Stimulated activated CD4-positive, alpha-beta T cell treated with anti-CD3 and anti-CD28 coated beads, Interleukin-2, amount 100 ng/mL, for 4 hours (primary cell): Measurements from ENCODE around the gene ZYG11B.
"Not testable (repeated sequence)": the region's sequence is repeated elsewhere in the genome, so short reads cannot be mapped to it uniquely, and the experiment has no call there.

ENCODE experiments used
- DNase-seq: peaks from one replicate; pipeline ENCODE4 v3.0.0-alpha.2; 2020; ENCODE audit warnings: low read depth

The ZYG11B gene

GRCh38 chr1:52707927-52708655 lies 18.2 kb upstream of the ZYG11B start:
- no peak for DNase-seq

- DNase-seq = no peak
Observed at GRCh38 chr1:52709016-52709415, 17.2 kb upstream of the ZYG11B start.

- no peak for DNase-seq
Observed at GRCh38 chr1:52713590-52713989, 12.7 kb upstream of the ZYG11B start.

- not testable (repeated sequence) for DNase-seq
Observed at GRCh38 chr1:52715296-52715695, 11.0 kb upstream of the ZYG11B start.

GRCh38 chr1:52723260-52723659 lies 3.0 kb upstream of the ZYG11B start:
- no peak for DNase-seq

GRCh38 chr1:52725903-52726264 lies 369 bp upstream of the ZYG11B start:
- DNase-seq = no peak

- no peak for DNase-seq
Observed at GRCh38 chr1:52727114-52727586, 897 bp downstream of the ZYG11B start.

GRCh38 chr1:52727956-52728656 lies 1.9 kb downstream of the ZYG11B start:
- DNase-seq = no peak

- DNase-seq = no peak
Observed at GRCh38 chr1:52733368-52733767, 7.1 kb downstream of the ZYG11B start.

- not testable (repeated sequence) for DNase-seq
Observed at GRCh38 chr1:52735371-52735770, 9.1 kb downstream of the ZYG11B start.

GRCh38 chr1:52738148-52738547 lies 11.9 kb downstream of the ZYG11B start:
- DNase-seq = no peak

GRCh38 chr1:52738893-52739292 lies 12.6 kb downstream of the ZYG11B start:
- no peak for DNase-seq

GRCh38 chr1:52739699-52740467 lies 13.6 kb downstream of the ZYG11B start:
- DNase-seq = no peak

- DNase-seq = no peak
Observed at GRCh38 chr1:52741259-52741658, 15.0 kb downstream of the ZYG11B start.

- DNase-seq = no peak
Observed at GRCh38 chr1:52746189-52746588, 19.9 kb downstream of the ZYG11B start.

GRCh38 chr1:52747450-52747849 lies 21.2 kb downstream of the ZYG11B start:
- no peak for DNase-seq

- DNase-seq = no peak
Observed at GRCh38 chr1:52748119-52748518, 21.9 kb downstream of the ZYG11B start.

GRCh38 chr1:52749496-52749895 lies 23.2 kb downstream of the ZYG11B start:
- DNase-seq = not testable (repeated sequence)

- not testable (repeated sequence) for DNase-seq
Observed at GRCh38 chr1:52750139-52750538, 23.9 kb downstream of the ZYG11B start.

GRCh38 chr1:52751589-52752483 lies 25.6 kb downstream of the ZYG11B start:
- DNase-seq = no peak

- DNase-seq = no peak
Observed at GRCh38 chr1:52752484-52752826, 26.2 kb downstream of the ZYG11B start.

- DNase-seq = no peak
Observed at GRCh38 chr1:52753169-52753568, 26.9 kb downstream of the ZYG11B start.
